B cell (primary cell): ENCODE results near the gene NPFF. TPM values are rescaled to one million over a fixed set of nuclear protein-coding genes. Genes with fewer than 3 reads are reported as not detected.
A peak's percentile ranks its signal among the peaks of the same experiment; 100 is the strongest.
"Not testable (repeated sequence)": the region's sequence is repeated elsewhere in the genome, so short reads cannot be mapped to it uniquely, and the experiment has no call there.

Experiments used
- ATAC-seq: fragments of 200-7000 bp; cut with Tn5 transposase; one replicate; pipeline ENCODE4 v1.10.0; 2021; ENCODE audit warnings: low read depth, mild to moderate bottlenecking, moderate number of reproducible peaks, moderate library complexity
- CTCF ChIA-PET: fragments of 350-600 bp; sonication (Branson Sonifier 250); formaldehyde crosslinking; loops from one replicate; lab custom pipeline; 2021; ENCODE audit warnings: antibody characterized with exemption, inconsistent platforms; lab: Charles Lee
- POLR2A ChIA-PET: fragments of 350-600 bp; sonication (Branson Sonifier 250); formaldehyde crosslinking; loops from one replicate; lab custom pipeline; 2021; ENCODE audit warnings: antibody characterized with exemption; lab: Charles Lee
- DNase-seq: peaks from one replicate; pipeline ENCODE4 v3.0.0; 2013
- H2AFZ ChIP-seq: 2 replicates; pipeline ENCODE4 v1.6.1; 2012; ENCODE audit warnings: mild to moderate bottlenecking, low read depth, low read length; ENCODE audit not compliant: insufficient read depth, poor library complexity, severe bottlenecking
- H3K27ac ChIP-seq, 2 donors: 1 replicate in 1 of 2; 2 replicates in 1 of 2; pipeline ENCODE4 v1.5.1; 2012 to 2013; ENCODE audit warnings: low read length in 2 of 2, mild to moderate bottlenecking in 2 of 2, moderate library complexity in 1 of 2
- H3K27me3 ChIP-seq, 4 experiments: fragments of 200-600 bp in 1 of 4; sonication (generic) in 1 of 4; replicated peaks in 1 of 4; 1 replicate in 2 of 4; 2 replicates in 2 of 4; pipeline versions ENCODE4 v1.6.1 to v1.7.0; 2013 to 2016; ENCODE audit warnings: low read length in 3 of 4, mild to moderate bottlenecking in 2 of 4, mixed read lengths in 1 of 4, moderate library complexity in 1 of 4; ENCODE audit not compliant: insufficient read depth in 4 of 4, control insufficient read depth in 3 of 4; ENCODE audit errors: control extremely low read depth in 1 of 4
- H3K36me3 ChIP-seq, 2 experiments: replicated peaks in 1 of 2; 1 replicate in 1 of 2; 2 replicates in 1 of 2; pipeline versions ENCODE4 v1.6.1 to v1.7.1; 2013; ENCODE audit warnings: low read length in 1 of 2; ENCODE audit not compliant: insufficient read depth in 2 of 2, control insufficient read depth in 1 of 2; ENCODE audit errors: control extremely low read depth in 1 of 2, extremely low read depth in 1 of 2
- H3K4me1 ChIP-seq, 2 donors: fragments of 200-600 bp in 1 of 2; sonication (generic) in 1 of 2; 1 replicate in 1 of 2; 2 replicates in 1 of 2; pipeline versions ENCODE4 v1.5.1 to v1.6.1; 2013 to 2017; ENCODE audit warnings: low read length in 2 of 2; ENCODE audit not compliant: control insufficient read depth in 2 of 2, insufficient read depth in 2 of 2
- H3K4me2 ChIP-seq: replicated peaks from 2 replicates; pipeline ENCODE3; 2012; ENCODE audit warnings: mild to moderate bottlenecking, low read depth, low read length; ENCODE audit not compliant: poor library complexity, severe bottlenecking
- H3K4me3 ChIP-seq, 5 experiments: fragments of 200-600 bp in 1 of 5; sonication (generic) in 1 of 5; 1 replicate in 3 of 5; 2 replicates in 2 of 5; pipeline versions ENCODE4 v1.5.1 to v1.7.0; 2011 to 2016; ENCODE audit warnings: low read length in 4 of 5, mild to moderate bottlenecking in 4 of 5, low read depth in 2 of 5, control low read depth in 1 of 5, moderate library complexity in 1 of 5; ENCODE audit not compliant: insufficient read depth in 1 of 5; ENCODE audit errors: control extremely low read depth in 1 of 5, extremely low read depth in 1 of 5
- H3K79me2 ChIP-seq: fragments of 200-600 bp; sonication (generic); one replicate; pipeline ENCODE4 v1.6.0; 2016; ENCODE audit warnings: low read length; ENCODE audit not compliant: control insufficient read depth, insufficient read depth
- H3K9ac ChIP-seq: fragments of 200-600 bp; sonication (generic); 2 replicates; pipeline ENCODE4 v1.6.1; 2017; ENCODE audit warnings: mild to moderate bottlenecking, low read length, moderate library complexity
- H3K9me3 ChIP-seq, 3 donors: one replicate each; pipeline versions ENCODE4 v1.6.1 to v1.7.1; 2013; ENCODE audit warnings: low read length in 2 of 3; ENCODE audit not compliant: control insufficient read depth in 2 of 3, insufficient read depth in 1 of 3; ENCODE audit errors: control extremely low read depth in 1 of 3
- H4K20me1 ChIP-seq: 2 replicates; pipeline ENCODE4 v1.6.0; 2012; ENCODE audit warnings: mild to moderate bottlenecking, low read length; ENCODE audit not compliant: insufficient read depth, control insufficient read depth, poor library complexity, severe bottlenecking
- H3K27ac Mint-ChIP-seq: one replicate; pipeline ENCODE4 v1.8.0; 2021; ENCODE audit warnings: mixed read lengths
- H3K27me3 Mint-ChIP-seq: one replicate; pipeline ENCODE4 v1.8.0; 2021; ENCODE audit warnings: mixed read lengths
- H3K4me1 Mint-ChIP-seq: one replicate; pipeline ENCODE4 v1.8.0; 2021; ENCODE audit warnings: mixed read lengths
- H3K4me3 Mint-ChIP-seq: one replicate; pipeline ENCODE4 v1.8.0; 2021; ENCODE audit warnings: mixed read lengths
- H3K9me3 Mint-ChIP-seq: one replicate; pipeline ENCODE4 v1.8.0; 2022; ENCODE audit warnings: mixed read lengths; ENCODE audit not compliant: insufficient read depth
- CTCF ChIP-seq: fragments of 200-600 bp; IDR thresholded peaks from one replicate; pipeline ENCODE4 v1.8.0; 2022; ENCODE audit warnings: antibody characterized with exemption, mild to moderate bottlenecking
- EZH2 ChIP-seq: IDR thresholded peaks from 2 replicates; pipeline ENCODE4 v1.6.1; 2012; ENCODE audit warnings: borderline replicate concordance, low read depth, mild to moderate bottlenecking, moderate library complexity, low read length; ENCODE audit not compliant: insufficient read depth, poor library complexity, severe bottlenecking
- WGBS: methylation state at CpG from one replicate; pipeline ENCODE4 v1.1.5; 2013; ENCODE audit warnings: missing lambda C conversion rate; ENCODE audit not compliant: insufficient coverage; 5-methylcytosine and 5-hydroxymethylcytosine counted together
- intact Hi-C: fragments of 100-400 bp; cut with micrococcal nuclease; formaldehyde crosslinking; loops from one replicate; pipeline ENCODE4 v1.10.0; 2022
- polyA plus RNA-seq: library from polyadenylated mRNA; depleted of rRNA; stranded (reverse); fragments of >200 nt; gene quantifications from 2 replicates; pipeline ENCODE4 v1.2.3, GENCODE V29; 2012
- total RNA-seq, 2 donors: library from RNA; stranded (reverse); fragments of 120-200 nt in 1 of 2; gene quantifications; 1 replicate in 1 of 2; 2 replicates in 1 of 2; pipeline versions ENCODE4 v1.2.3 to v1.2.4, GENCODE V29; 2013 to 2022

NPFF gene
- total and polyA plus RNA-seq, 2 donors (not counting 1 experiment from before 2014, with no cell fraction given) = 0.34 TPM; not detected in 1

GRCh38 chr12:53481939-53482586 is 25.2 kb downstream of the NPFF start:
- Histone ChIP-seq H3K27me3 (no peaks in the 10 kb centered on the region), H3K9me3 (no peaks in the 10 kb centered on the region), H3K9ac (no peak overlapping the region), H3K27ac (peak overlapping the region in 1 of 2 donors; percentile 23), H3K4me2 (no peak overlapping the region), H3K36me3 (peaks cover 0 to 67% of the 10 kb centered on the region in 2 experiments), H3K4me3 (no peak overlapping the region), H4K20me1 (peaks cover 57% of the 10 kb centered on the region), H3K79me2 (no peaks in the 10 kb centered on the region), H3K4me1 (no peaks in the 10 kb centered on the region), H2AFZ (no peak overlapping the region)
- 93% methylated on average over 6 of the region's 9 CpGs for WGBS
- ChIA-PET POLR2A (interaction anchor here (0.7 to 1.3 kb wide), 3 partner anchors 19 to 129 kb away, joined by 3 to 7 read pairs (median 3); partner anchors contain the start of gene TARBP2), CTCF (interaction anchor here (0.7 to 3.6 kb wide), 5 partner anchors 10 to 158 kb away, joined by 3 to 29 read pairs (median 5); no protein-coding TSS in a partner anchor)
- Mint-ChIP-seq H3K4me1 (peaks cover 4% of the 10 kb centered on the region), H3K9me3 (no peaks in the 10 kb centered on the region), H3K4me3 (no peak overlapping the region), H3K27me3 (no peaks in the 10 kb centered on the region), H3K27ac (no peak overlapping the region)
- intact Hi-C loops = no loop called here
- TF ChIP-seq CTCF (peak; percentile 39), EZH2 (no peak)
- ATAC-seq = peak; percentile 35
- DNase-seq = peak; percentile 44

- POLR2A ChIA-PET = interaction anchor here (0.6 to 1.3 kb wide), 3 partner anchors 20 to 181 kb away, joined by 3 to 7 read pairs (median 3); partner anchors contain the start of gene TARBP2
- H3K4me1 ChIP-seq, H3K27me3 Mint-ChIP-seq, H3K27ac ChIP-seq, H3K27me3 ChIP-seq, H3K79me2 ChIP-seq, H3K9me3 ChIP-seq, ATAC-seq, H3K4me3 Mint-ChIP-seq, H3K27ac Mint-ChIP-seq, H3K4me1 Mint-ChIP-seq, H3K4me3 ChIP-seq, H3K9ac ChIP-seq, H3K4me2 ChIP-seq, DNase-seq, H3K9me3 Mint-ChIP-seq, H2AFZ ChIP-seq, intact Hi-C loops: not testable (repeated sequence)
- Histone ChIP-seq H3K36me3 (peaks cover 0 to 67% of the 10 kb centered on the region in 2 experiments), H4K20me1 (peaks cover 64% of the 10 kb centered on the region)
- CTCF ChIA-PET = interaction anchor here (0.7 to 3.6 kb wide), 5 partner anchors 10 to 158 kb away, joined by 3 to 29 read pairs (median 5); no protein-coding TSS in a partner anchor
- WGBS = 94% methylated on average over 5 of the region's 6 CpGs
Observed at GRCh38 chr12:53481458-53481857, 25.8 kb downstream of the NPFF start.
